Activated CD8-positive, alpha-beta memory T cell treated with anti-CD3 and anti-CD28 coated beads, Interleukin-2, amount 50 U/mL, for 24 hours (primary cell): ENCODE data around the gene CYP21A2.

Experiments
- DNase-seq: peaks from one replicate; pipeline ENCODE4 v3.0.0-alpha.2; 2020; ENCODE audit errors: extremely low read depth

CYP21A2 gene

GRCh38 chr6:32083812-32084768 lies 45.9 kb downstream of the CYP21A2 start:
- DNase-seq = no peak

GRCh38 chr6:32084780-32085179 lies 46.6 kb downstream of the CYP21A2 start:
- DNase-seq = no peak

- no peak for DNase-seq
Measured at GRCh38 chr6:32085759-32086459, 47.7 kb downstream of the CYP21A2 start.

- DNase-seq = no peak
Measured at GRCh38 chr6:32086661-32087573, 48.7 kb downstream of the CYP21A2 start.

- DNase-seq = peak; percentile 20
Measured at GRCh38 chr6:32087574-32088486, 49.6 kb downstream of the CYP21A2 start.

GRCh38 chr6:32088487-32089049 lies 50.4 kb downstream of the CYP21A2 start:
- DNase-seq = no peak

- DNase-seq = no peak
Measured at GRCh38 chr6:32089082-32089828, 51.0 kb downstream of the CYP21A2 start.
